SK-N-SH (cell line): ENCODE measurements around the gene ZCCHC7. TPM values are rescaled to one million over a fixed set of nuclear protein-coding genes. Genes with fewer than 3 reads are reported as not detected.

Source experiments
- CTCF ChIA-PET: fragments of 300-600, 350-600 bp; formaldehyde crosslinking; extraction: SDS; loops from one replicate; lab custom pipeline; 2021; lab: Yijun Ruan, JAX
- POLR2A ChIA-PET: fragments of 350-600 bp; sonication (Branson Sonifier 250); formaldehyde crosslinking; extraction: SDS; loops from one replicate; lab custom pipeline; 2020; ENCODE audit warnings: antibody characterized with exemption, inconsistent platforms; lab: Yijun Ruan, JAX
- DNase-seq: peaks from one replicate; pipeline ENCODE4 v3.0.0; 2012
- H2AFZ ChIP-seq: fragments of 200-600 bp; sonication (generic); 2 replicates; pipeline ENCODE4 v1.8.1; 2016; ENCODE audit warnings: antibody characterized with exemption, mild to moderate bottlenecking, low read depth
- H3F3A ChIP-seq: fragments of 200-600 bp; sonication (generic); replicated peaks from 2 replicates; pipeline ENCODE3; 2016; ENCODE audit warnings: antibody characterized with exemption, mild to moderate bottlenecking; ENCODE audit not compliant: insufficient read depth
- H3K27ac ChIP-seq, 2 experiments: fragments of 200-500 bp in 1 of 2; fragments of 200-600 bp in 1 of 2; sonication (Bioruptor generic) in 1 of 2; sonication (generic), shearing (Covaris generic) in 1 of 2; 2 replicates each; pipeline versions ENCODE4 v1.5.1 to v1.6.1; 2014 to 2016; ENCODE audit warnings: low read depth in 2 of 2, inconsistent platforms in 1 of 2, low read length in 1 of 2, mild to moderate bottlenecking in 1 of 2, mixed read lengths in 1 of 2
- H3K27me3 ChIP-seq: fragments of 200-600 bp; sonication (generic), shearing (Covaris generic); 2 replicates; pipeline ENCODE4 v1.6.1; 2016; ENCODE audit warnings: mixed run types; ENCODE audit not compliant: insufficient read depth
- H3K36me3 ChIP-seq, 2 experiments: fragments of 200-500 bp in 1 of 2; fragments of 200-600 bp in 1 of 2; sonication (Bioruptor generic) in 1 of 2; sonication (generic) in 1 of 2; replicated peaks in 1 of 2; 2 replicates each; pipeline versions ENCODE3 to v1.5.1; 2014 to 2016; ENCODE audit warnings: low read length in 1 of 2, mild to moderate bottlenecking in 1 of 2; ENCODE audit not compliant: insufficient read depth in 2 of 2, control insufficient read depth in 1 of 2
- H3K4me1 ChIP-seq, 2 experiments: fragments of 200-500 bp in 1 of 2; fragments of 200-600 bp in 1 of 2; sonication (Bioruptor generic) in 1 of 2; sonication (generic), shearing (Covaris generic) in 1 of 2; 2 replicates each; pipeline versions ENCODE4 v1.5.1 to v1.6.1; 2014 to 2016; ENCODE audit warnings: low read depth in 1 of 2, low read length in 1 of 2, mixed run types in 1 of 2; ENCODE audit not compliant: insufficient read depth in 2 of 2, control insufficient read depth in 1 of 2
- H3K4me2 ChIP-seq: fragments of 200-600 bp; sonication (generic), shearing (Covaris generic); 2 replicates; pipeline ENCODE4 v1.6.1; 2017; ENCODE audit warnings: mixed run types
- H3K4me3 ChIP-seq, 2 experiments: fragments of 200-500 bp in 1 of 2; fragments of 200-600 bp in 1 of 2; sonication (Bioruptor generic) in 1 of 2; sonication (generic), shearing (Covaris generic) in 1 of 2; 2 replicates each; pipeline versions ENCODE4 v1.5.1 to v1.8.1; 2014 to 2016; ENCODE audit warnings: low read depth in 2 of 2, inconsistent platforms in 1 of 2, low read length in 1 of 2, mild to moderate bottlenecking in 1 of 2, mixed read lengths in 1 of 2, moderate library complexity in 1 of 2
- H3K79me2 ChIP-seq: fragments of 200-600 bp; sonication (generic); 2 replicates; pipeline ENCODE4 v1.8.1; 2017; ENCODE audit warnings: mild to moderate bottlenecking; ENCODE audit not compliant: insufficient read depth
- H3K9ac ChIP-seq: fragments of 200-600 bp; sonication (generic); 2 replicates; pipeline ENCODE4 v1.6.1; 2017; ENCODE audit warnings: mixed run types
- H3K9me2 ChIP-seq: fragments of 200-600 bp; sonication (generic); 2 replicates; pipeline ENCODE4 v1.6.1; 2017; ENCODE audit warnings: mixed run types
- H3K9me3 ChIP-seq: fragments of 200-600 bp; sonication (generic); 2 replicates; pipeline ENCODE4 v1.6.1; 2017; ENCODE audit warnings: mixed run types, mild to moderate bottlenecking, moderate library complexity
- H4K20me1 ChIP-seq: fragments of 200-600 bp; sonication (generic); 2 replicates; pipeline ENCODE4 v1.6.1; 2017; ENCODE audit warnings: mild to moderate bottlenecking, mixed run types; ENCODE audit not compliant: insufficient read depth
- CHD2 ChIP-seq: fragments of 150-350 bp; IDR thresholded peaks from 2 replicates; pipeline ENCODE4 v1.6.1; 2018; ENCODE audit warnings: low read length; ENCODE audit not compliant: partially characterized antibody
- EP300 ChIP-seq, 2 experiments: IDR thresholded peaks; 2 replicates each; pipeline versions ENCODE4 v1.4.0 to v1.6.1; 2012; ENCODE audit warnings: borderline replicate concordance in 1 of 2, low read depth in 1 of 2, low read length in 1 of 2
- FOSL2 ChIP-seq: IDR thresholded peaks from 2 replicates; pipeline ENCODE4 v1.4.0; 2012; ENCODE audit warnings: low read depth, mild to moderate bottlenecking, moderate library complexity, borderline replicate concordance
- FOXJ3 ChIP-seq: sonication (generic); formaldehyde crosslinking; IDR thresholded peaks from 2 replicates; pipeline ENCODE4 v1.5.1; 2020; ENCODE audit warnings: mild to moderate bottlenecking, missing genetic modification reagents
- GABPA ChIP-seq: IDR thresholded peaks from 2 replicates; pipeline ENCODE4 v1.4.0; 2012; ENCODE audit warnings: low read depth, mild to moderate bottlenecking
- JUND ChIP-seq: IDR thresholded peaks from 2 replicates; pipeline ENCODE4 v1.4.0; 2012
- MEF2A ChIP-seq: IDR thresholded peaks from 2 replicates; pipeline ENCODE4 v1.4.0; 2012; ENCODE audit warnings: low read depth, borderline replicate concordance
- MXI1 ChIP-seq: IDR thresholded peaks from 2 replicates; pipeline ENCODE4 v1.6.1; 2012; ENCODE audit warnings: mild to moderate bottlenecking, low read depth, low read length, improper control_type of control experiment
- NFIC ChIP-seq: IDR thresholded peaks from 2 replicates; pipeline ENCODE4 v1.4.0; 2012; ENCODE audit warnings: borderline replicate concordance
- NRF1 ChIP-seq: IDR thresholded peaks from 2 replicates; pipeline ENCODE4 v1.6.1; 2012; ENCODE audit warnings: low read depth, mild to moderate bottlenecking, low read length
- RCOR1 ChIP-seq: fragments of 150-350 bp; IDR thresholded peaks from 2 replicates; pipeline ENCODE4 v1.6.1; 2017; ENCODE audit warnings: antibody characterized with exemption, low read length
- RFX5 ChIP-seq: IDR thresholded peaks from 2 replicates; pipeline ENCODE4 v1.6.1; 2012; ENCODE audit warnings: mild to moderate bottlenecking, improper control_type of control experiment, low read length
- RXRA ChIP-seq: IDR thresholded peaks from 2 replicates; pipeline ENCODE4 v1.4.0; 2012; ENCODE audit warnings: low read depth, mild to moderate bottlenecking, borderline replicate concordance
- SIN3A ChIP-seq: IDR thresholded peaks from 2 replicates; pipeline ENCODE4 v1.6.1; 2012; ENCODE audit warnings: low read depth, mild to moderate bottlenecking, low read length, moderate library complexity, borderline replicate concordance
- SMC3 ChIP-seq: IDR thresholded peaks from 2 replicates; pipeline ENCODE4 v1.6.1; 2012; ENCODE audit warnings: low read depth, low read length, improper control_type of control experiment
- TCF12 ChIP-seq: IDR thresholded peaks from 2 replicates; pipeline ENCODE4 v1.4.0; 2012
- TEAD4 ChIP-seq: IDR thresholded peaks from 2 replicates; pipeline ENCODE4 v1.4.0; 2012; ENCODE audit warnings: mild to moderate bottlenecking, borderline replicate concordance; ENCODE audit not compliant: insufficient read depth
- YY1 ChIP-seq: IDR thresholded peaks from 2 replicates; pipeline ENCODE4 v1.4.0; 2012; ENCODE audit warnings: low read depth, mild to moderate bottlenecking
- WGBS: methylation state at CpG from one replicate; pipeline ENCODE4 v1.1.6; 2017; ENCODE audit warnings: low lambda C conversion rate; 5-methylcytosine and 5-hydroxymethylcytosine counted together
- polyA plus RNA-seq, 3 experiments: library from polyadenylated mRNA; depleted of rRNA; stranded (reverse); fragments of >200 nt; gene quantifications; 2 replicates each; pipeline ENCODE4 v1.2.3, GENCODE V29; 2012
- TF ChIP-seq, protein P1 (sequence below): fragments of 150-350 bp; IDR thresholded peaks from 2 replicates; pipeline ENCODE4 v1.6.1; 2016; ENCODE audit warnings: mild to moderate bottlenecking, low read depth, low read length
- TF ChIP-seq, protein P2 (sequence below): IDR thresholded peaks from 2 replicates; pipeline ENCODE4 v1.6.1; 2012; ENCODE audit warnings: mild to moderate bottlenecking, low read depth, low read length, moderate library complexity
- TF ChIP-seq, protein P3 (sequence below): fragments of 200-600 bp; sonication (generic); IDR thresholded peaks from 2 replicates; pipeline ENCODE4 v1.6.1; 2017; ENCODE audit warnings: antibody characterized with exemption, mild to moderate bottlenecking, moderate library complexity
- TF ChIP-seq, protein P4 (sequence below): IDR thresholded peaks from 2 replicates; pipeline ENCODE4 v1.4.0; 2012; ENCODE audit warnings: low read depth

ZCCHC7 gene
- polyA plus RNA-seq, 1 of the 3 experiments (the other 2 are of a cell fraction) = 12.6 TPM

DNA sequence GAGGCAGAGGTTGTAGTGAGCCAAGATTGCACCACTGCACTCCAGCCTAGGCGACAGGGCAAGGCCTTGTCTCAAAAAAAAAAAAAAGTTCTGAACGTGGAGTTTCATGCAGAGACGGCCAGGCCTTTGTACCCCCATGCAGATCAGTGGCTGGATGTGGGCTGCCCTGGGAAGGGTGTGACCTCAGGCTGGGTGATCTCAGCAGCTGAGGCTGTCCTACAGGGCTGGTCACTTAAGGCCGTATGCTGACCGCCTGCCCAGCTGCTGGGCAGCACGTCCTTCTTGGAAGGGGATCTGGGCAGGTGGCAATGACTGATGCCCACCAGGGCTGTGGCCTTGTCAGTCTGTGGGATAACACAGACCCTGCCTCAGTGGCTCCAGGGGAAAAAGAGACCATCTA is 264.9 kb downstream of the ZCCHC7 start:
- no peak for DNase-seq
- Histone ChIP-seq H2AFZ (no peak overlapping the region), H3K27ac (no peak overlapping the region), H3K4me2 (no peak overlapping the region), H3K79me2 (no peaks in the 10 kb centered on the region), H3K27me3 (no peaks in the 10 kb centered on the region), H3K4me3 (no peak overlapping the region), H3F3A (no peaks in the 10 kb centered on the region), H3K36me3 (no peaks in the 10 kb centered on the region), H4K20me1 (no peaks in the 10 kb centered on the region), H3K9me3 (no peaks in the 10 kb centered on the region), H3K4me1 (no peaks in the 10 kb centered on the region), H3K9ac (no peak overlapping the region), H3K9me2 (no peaks in the 10 kb centered on the region)
- TF ChIP-seq CHD2 = no peak
- no peak for TF ChIP-seq RCOR1
- TF ChIP-seq JUND = no peak
- TF ChIP-seq RXRA = no peak
- no peak for TF ChIP-seq GABPA
- TF ChIP-seq TEAD4 = no peak
- no peak for TF ChIP-seq NFIC
- ChIA-PET CTCF (no interaction called here), POLR2A (no interaction called here)
- WGBS = 77% methylated on average over 6 of the region's 6 CpGs

DNA sequence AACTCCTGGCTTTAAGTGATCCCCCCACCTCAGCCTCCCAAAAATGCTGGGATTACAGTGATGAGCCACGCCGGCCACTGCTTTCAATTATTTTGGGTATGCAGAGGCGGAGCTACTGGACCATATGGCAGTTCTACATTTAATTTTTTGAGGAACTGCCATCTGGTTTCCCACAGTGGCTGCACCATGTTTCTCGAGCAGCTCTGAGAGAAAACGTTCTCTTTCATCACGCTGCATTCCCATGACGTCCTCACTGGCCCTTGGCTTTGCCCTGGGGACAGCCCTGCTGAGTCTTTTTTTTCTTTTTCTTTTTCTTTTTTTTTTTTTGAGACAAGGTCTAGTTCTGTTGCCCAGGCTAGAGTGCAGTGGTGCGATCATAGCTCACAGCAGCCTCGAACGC is 266.6 kb downstream of the ZCCHC7 start:
- no peaks in the 10 kb centered on the region for H3K9me3 ChIP-seq
- H4K20me1 ChIP-seq = no peaks in the 10 kb centered on the region
- no peak overlapping the region for H3K27ac ChIP-seq
- H3K4me3 ChIP-seq = no peak overlapping the region
- CTCF ChIA-PET = interaction anchor here (2.0 kb wide), 1 partner anchor 28 kb away, joined by 6 read pairs; no protein-coding TSS in a partner anchor
- no peaks in the 10 kb centered on the region for H3K79me2 ChIP-seq
- H3F3A ChIP-seq = no peaks in the 10 kb centered on the region
- POLR2A ChIA-PET = no interaction called here
- no peak overlapping the region for H2AFZ ChIP-seq
- H3K4me2 ChIP-seq = no peak overlapping the region
- WGBS = 75% methylated on average over 10 of the region's 10 CpGs
- no peaks in the 10 kb centered on the region for H3K9me2 ChIP-seq
- TF ChIP-seq MXI1 (no peak), YY1 (no peak), TEAD4 (no peak), RFX5 (no peak), FOXJ3 (CRISPR knock-in tag) (no peak), MEF2A (no peak), RXRA (no peak), TCF12 (no peak), NFIC (no peak), JUND (no peak), SIN3A (no peak), SMC3 (no peak), EP300 (IDR thresholded peaks at IDR 0.05; ENCODE audit: borderline replicate concordance in 1 of 2, low read depth in 1 of 2, low read length in 1 of 2) (no peak), FOSL2 (no peak), NRF1 (no peak)
- TF ChIP-seq, protein P1, sequence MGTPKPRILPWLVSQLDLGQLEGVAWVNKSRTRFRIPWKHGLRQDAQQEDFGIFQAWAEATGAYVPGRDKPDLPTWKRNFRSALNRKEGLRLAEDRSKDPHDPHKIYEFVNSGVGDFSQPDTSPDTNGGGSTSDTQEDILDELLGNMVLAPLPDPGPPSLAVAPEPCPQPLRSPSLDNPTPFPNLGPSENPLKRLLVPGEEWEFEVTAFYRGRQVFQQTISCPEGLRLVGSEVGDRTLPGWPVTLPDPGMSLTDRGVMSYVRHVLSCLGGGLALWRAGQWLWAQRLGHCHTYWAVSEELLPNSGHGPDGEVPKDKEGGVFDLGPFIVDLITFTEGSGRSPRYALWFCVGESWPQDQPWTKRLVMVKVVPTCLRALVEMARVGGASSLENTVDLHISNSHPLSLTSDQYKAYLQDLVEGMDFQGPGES = no peak
- TF ChIP-seq, protein P2, sequence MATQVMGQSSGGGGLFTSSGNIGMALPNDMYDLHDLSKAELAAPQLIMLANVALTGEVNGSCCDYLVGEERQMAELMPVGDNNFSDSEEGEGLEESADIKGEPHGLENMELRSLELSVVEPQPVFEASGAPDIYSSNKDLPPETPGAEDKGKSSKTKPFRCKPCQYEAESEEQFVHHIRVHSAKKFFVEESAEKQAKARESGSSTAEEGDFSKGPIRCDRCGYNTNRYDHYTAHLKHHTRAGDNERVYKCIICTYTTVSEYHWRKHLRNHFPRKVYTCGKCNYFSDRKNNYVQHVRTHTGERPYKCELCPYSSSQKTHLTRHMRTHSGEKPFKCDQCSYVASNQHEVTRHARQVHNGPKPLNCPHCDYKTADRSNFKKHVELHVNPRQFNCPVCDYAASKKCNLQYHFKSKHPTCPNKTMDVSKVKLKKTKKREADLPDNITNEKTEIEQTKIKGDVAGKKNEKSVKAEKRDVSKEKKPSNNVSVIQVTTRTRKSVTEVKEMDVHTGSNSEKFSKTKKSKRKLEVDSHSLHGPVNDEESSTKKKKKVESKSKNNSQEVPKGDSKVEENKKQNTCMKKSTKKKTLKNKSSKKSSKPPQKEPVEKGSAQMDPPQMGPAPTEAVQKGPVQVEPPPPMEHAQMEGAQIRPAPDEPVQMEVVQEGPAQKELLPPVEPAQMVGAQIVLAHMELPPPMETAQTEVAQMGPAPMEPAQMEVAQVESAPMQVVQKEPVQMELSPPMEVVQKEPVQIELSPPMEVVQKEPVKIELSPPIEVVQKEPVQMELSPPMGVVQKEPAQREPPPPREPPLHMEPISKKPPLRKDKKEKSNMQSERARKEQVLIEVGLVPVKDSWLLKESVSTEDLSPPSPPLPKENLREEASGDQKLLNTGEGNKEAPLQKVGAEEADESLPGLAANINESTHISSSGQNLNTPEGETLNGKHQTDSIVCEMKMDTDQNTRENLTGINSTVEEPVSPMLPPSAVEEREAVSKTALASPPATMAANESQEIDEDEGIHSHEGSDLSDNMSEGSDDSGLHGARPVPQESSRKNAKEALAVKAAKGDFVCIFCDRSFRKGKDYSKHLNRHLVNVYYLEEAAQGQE = no peak
- TF ChIP-seq, protein P3, sequence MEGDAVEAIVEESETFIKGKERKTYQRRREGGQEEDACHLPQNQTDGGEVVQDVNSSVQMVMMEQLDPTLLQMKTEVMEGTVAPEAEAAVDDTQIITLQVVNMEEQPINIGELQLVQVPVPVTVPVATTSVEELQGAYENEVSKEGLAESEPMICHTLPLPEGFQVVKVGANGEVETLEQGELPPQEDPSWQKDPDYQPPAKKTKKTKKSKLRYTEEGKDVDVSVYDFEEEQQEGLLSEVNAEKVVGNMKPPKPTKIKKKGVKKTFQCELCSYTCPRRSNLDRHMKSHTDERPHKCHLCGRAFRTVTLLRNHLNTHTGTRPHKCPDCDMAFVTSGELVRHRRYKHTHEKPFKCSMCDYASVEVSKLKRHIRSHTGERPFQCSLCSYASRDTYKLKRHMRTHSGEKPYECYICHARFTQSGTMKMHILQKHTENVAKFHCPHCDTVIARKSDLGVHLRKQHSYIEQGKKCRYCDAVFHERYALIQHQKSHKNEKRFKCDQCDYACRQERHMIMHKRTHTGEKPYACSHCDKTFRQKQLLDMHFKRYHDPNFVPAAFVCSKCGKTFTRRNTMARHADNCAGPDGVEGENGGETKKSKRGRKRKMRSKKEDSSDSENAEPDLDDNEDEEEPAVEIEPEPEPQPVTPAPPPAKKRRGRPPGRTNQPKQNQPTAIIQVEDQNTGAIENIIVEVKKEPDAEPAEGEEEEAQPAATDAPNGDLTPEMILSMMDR = no peak
- TF ChIP-seq, protein P4, sequence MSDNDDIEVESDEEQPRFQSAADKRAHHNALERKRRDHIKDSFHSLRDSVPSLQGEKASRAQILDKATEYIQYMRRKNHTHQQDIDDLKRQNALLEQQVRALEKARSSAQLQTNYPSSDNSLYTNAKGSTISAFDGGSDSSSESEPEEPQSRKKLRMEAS = no peak
- H3K9ac ChIP-seq = no peak overlapping the region
- no peaks in the 10 kb centered on the region for H3K4me1 ChIP-seq
- no peaks in the 10 kb centered on the region for H3K36me3 ChIP-seq
- no peak for DNase-seq
- H3K27me3 ChIP-seq = no peaks in the 10 kb centered on the region
